ENCODE measurements around the gene PGBD2. TPM values are rescaled to one million over a fixed set of nuclear protein-coding genes. Genes with fewer than 3 reads are reported as not detected.

The PGBD2 gene, protein sequence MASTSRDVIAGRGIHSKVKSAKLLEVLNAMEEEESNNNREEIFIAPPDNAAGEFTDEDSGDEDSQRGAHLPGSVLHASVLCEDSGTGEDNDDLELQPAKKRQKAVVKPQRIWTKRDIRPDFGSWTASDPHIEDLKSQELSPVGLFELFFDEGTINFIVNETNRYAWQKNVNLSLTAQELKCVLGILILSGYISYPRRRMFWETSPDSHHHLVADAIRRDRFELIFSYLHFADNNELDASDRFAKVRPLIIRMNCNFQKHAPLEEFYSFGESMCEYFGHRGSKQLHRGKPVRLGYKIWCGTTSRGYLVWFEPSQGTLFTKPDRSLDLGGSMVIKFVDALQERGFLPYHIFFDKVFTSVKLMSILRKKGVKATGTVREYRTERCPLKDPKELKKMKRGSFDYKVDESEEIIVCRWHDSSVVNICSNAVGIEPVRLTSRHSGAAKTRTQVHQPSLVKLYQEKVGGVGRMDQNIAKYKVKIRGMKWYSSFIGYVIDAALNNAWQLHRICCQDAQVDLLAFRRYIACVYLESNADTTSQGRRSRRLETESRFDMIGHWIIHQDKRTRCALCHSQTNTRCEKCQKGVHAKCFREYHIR
- total RNA-seq (ENCODE audit: unreplicated experiment), result 7.9 TPM
- long read RNA-seq, transcript PGBD2-201 (3 exons, 2,136 nt), result major isoform, 7 of 13 reads
- long read RNA-seq, partial matches to known transcripts, result 0 of 13 reads
- long read RNA-seq, other reads (novel, unspliced or antisense), result 3 of 13 reads

DNA sequence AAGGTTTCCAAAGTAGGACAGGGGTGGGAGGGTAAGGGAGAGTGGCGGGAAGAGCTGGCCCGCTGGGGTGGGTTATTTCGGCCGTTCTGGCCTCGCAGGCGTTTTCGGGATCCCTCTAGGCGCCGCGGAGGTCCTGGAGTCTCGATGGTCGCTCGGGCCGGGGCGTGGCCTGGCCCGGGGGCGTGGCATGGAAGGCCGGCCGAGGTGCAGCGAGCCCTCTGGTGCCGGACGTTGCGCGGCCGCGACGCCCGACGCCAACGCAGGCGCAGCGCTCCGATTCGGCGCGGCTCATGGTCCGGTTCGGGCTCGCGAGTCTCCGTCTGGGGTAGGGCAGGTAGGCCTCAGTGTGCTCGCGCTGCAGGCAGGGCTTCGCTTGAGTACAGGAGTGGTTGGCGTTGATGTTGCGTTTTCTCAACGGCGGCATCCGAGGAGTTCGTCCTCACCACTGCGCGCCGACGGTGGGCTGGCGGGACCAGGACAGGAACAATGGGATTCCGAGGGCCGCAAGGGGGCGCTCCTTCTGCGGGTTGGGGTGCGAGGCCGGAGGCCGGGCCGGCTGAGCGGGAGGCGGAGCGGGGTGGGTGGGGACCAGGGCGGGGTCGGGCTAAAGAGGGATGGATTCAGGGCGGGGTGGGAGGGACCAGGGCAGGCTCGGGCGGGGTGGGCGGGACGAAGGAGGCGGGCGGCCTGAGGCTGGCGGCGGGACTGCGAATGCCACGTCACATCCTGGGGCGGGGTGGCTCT, at the start of gene PGBD2:
PGBD2 (plus strand) TSS at position 227 of the 744 bp plus-strand sequence. CDS start 7,628 bp downstream, outside the sequence.
- DNase-seq (ENCODE audit: low spot score), result peak; percentile 99
- Mint-ChIP-seq H3K9me3 (ENCODE audit: unreplicated experiment) (no peaks in the 10 kb centered on the region), H3K36me3 (ENCODE audit: low read depth, unreplicated experiment) (peaks cover 17% of the 10 kb centered on the region)

DNA sequence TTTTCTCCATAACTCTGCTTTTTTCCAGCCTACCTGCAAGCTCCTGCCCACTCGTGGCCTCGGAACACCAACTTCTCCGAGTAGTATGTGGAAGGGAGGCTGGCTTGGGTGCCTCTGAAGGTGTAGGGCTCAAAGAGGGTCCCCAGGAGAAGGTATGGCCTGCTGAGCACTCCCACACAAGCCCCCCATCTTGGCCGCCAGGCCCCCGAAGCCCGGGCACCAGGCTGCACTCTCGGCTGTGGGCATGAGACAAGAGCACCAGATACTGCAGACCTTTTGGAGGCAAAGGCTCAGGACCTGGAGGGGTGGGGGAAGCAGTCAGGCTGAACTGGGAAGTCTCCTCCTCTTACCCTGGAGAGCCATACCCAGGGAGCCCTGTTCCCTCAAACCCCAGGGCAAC, 48.8 kb upstream of the PGBD2 start:
- no peak for DNase-seq (ENCODE audit: low spot score)
- Mint-ChIP-seq H3K9me3 (ENCODE audit: unreplicated experiment) (no peaks in the 10 kb centered on the region), H3K36me3 (ENCODE audit: low read depth, unreplicated experiment) (peaks cover 40% of the 10 kb centered on the region), H3K27ac (ENCODE audit: unreplicated experiment) (no peak overlapping the region), H3K27me3 (ENCODE audit: unreplicated experiment) (peaks cover 12% of the 10 kb centered on the region), H3K4me3 (ENCODE audit: unreplicated experiment) (peak overlapping the region; percentile 92), H3K4me1 (ENCODE audit: unreplicated experiment) (peaks cover 13% of the 10 kb centered on the region)
- TF ChIP-seq CTCF (IDR thresholded peaks at IDR 0.05; ENCODE audit: unreplicated experiment), result no peak

More for the DNA sequence above, at the start of gene PGBD2:
- Mint-ChIP-seq H3K4me1 (ENCODE audit: unreplicated experiment) (peaks cover 17% of the 10 kb centered on the region), H3K4me3 (ENCODE audit: unreplicated experiment) (peak within 1 kb of the TSS; percentile 96), H3K27ac (ENCODE audit: unreplicated experiment) (peak within 1 kb of the TSS; percentile 99), H3K27me3 (ENCODE audit: unreplicated experiment) (peaks cover 7% of the 10 kb centered on the region)
- TF ChIP-seq CTCF (IDR thresholded peaks at IDR 0.05; ENCODE audit: unreplicated experiment), result peak; percentile 78

- Mint-ChIP-seq H3K27ac (ENCODE audit: unreplicated experiment) (no peak overlapping the region), H3K4me1 (ENCODE audit: unreplicated experiment) (peaks cover 16% of the 10 kb centered on the region)
- no peak for DNase-seq (ENCODE audit: low spot score)
Measured at GRCh38 chr1:248857749-248858095, 48.3 kb upstream of the PGBD2 start.

GRCh38 chr1:248858096-248858890, 47.7 kb upstream of the PGBD2 start:
- TF ChIP-seq CTCF (IDR thresholded peaks at IDR 0.05; ENCODE audit: unreplicated experiment), result no peak
- Mint-ChIP-seq H3K36me3 (ENCODE audit: low read depth, unreplicated experiment) (peaks cover 43% of the 10 kb centered on the region), H3K27me3 (ENCODE audit: unreplicated experiment) (peaks cover 17% of the 10 kb centered on the region), H3K4me1 (ENCODE audit: unreplicated experiment) (peaks cover 17% of the 10 kb centered on the region), H3K9me3 (ENCODE audit: unreplicated experiment) (no peaks in the 10 kb centered on the region), H3K4me3 (ENCODE audit: unreplicated experiment) (peak overlapping the region; percentile 92), H3K27ac (ENCODE audit: unreplicated experiment) (peak overlapping the region; percentile 81)
- DNase-seq (ENCODE audit: low spot score), result peak; percentile 75

More at GRCh38 chr1:248857749-248858095, 48.3 kb upstream of the PGBD2 start:
- peak overlapping the region; percentile 92 for H3K4me3 Mint-ChIP-seq (ENCODE audit: unreplicated experiment)
- peaks cover 15% of the 10 kb centered on the region for H3K27me3 Mint-ChIP-seq (ENCODE audit: unreplicated experiment)
- H3K36me3 Mint-ChIP-seq (ENCODE audit: low read depth, unreplicated experiment), result peaks cover 43% of the 10 kb centered on the region
- TF ChIP-seq CTCF (IDR thresholded peaks at IDR 0.05; ENCODE audit: unreplicated experiment), result no peak
- H3K9me3 Mint-ChIP-seq (ENCODE audit: unreplicated experiment), result no peaks in the 10 kb centered on the region
